GM12892 (cell line): ENCODE data around the gene EPS8L3.

ENCODE experiments used
- POLR2A ChIP-seq: IDR thresholded peaks from 2 replicates; pipeline ENCODE4 v1.6.1; 2011; ENCODE audit warnings: low read depth, low read length, control low read depth
- POLR2AphosphoS5 ChIP-seq: IDR thresholded peaks from 2 replicates; pipeline ENCODE4 v1.6.1; 2011; ENCODE audit warnings: low read depth, low read length, control low read depth

DNA sequence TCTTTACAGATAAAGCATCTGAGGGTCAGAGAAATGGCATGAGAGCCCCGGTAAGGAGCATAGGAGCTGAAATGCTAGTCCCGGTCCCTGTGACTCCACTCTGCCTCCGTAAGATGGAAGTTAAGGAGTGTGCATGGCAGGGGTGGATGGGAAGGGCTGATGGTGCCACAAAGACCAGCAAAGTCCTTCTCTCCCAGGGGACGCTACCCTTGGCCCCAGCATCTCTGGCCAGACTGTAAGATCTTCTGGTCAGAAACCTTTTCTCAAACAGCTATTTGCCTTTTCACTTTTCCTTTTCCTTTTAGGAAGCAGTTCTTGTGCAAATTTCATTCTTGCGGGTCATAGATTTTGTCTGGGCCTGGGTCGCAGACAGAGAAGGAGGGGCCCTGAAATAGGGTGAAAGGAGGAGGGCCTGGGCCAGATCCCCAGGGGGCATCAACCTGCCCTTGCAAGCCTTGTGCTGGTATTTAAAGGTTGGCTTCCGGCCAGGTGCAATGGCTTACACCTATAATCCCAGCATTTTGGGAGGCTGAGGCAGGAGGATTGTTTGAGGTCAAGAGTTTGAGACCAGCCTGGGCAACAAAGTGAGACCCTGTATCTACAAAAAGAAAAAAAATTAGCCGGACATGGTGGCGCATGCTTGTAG lies 14.4 kb upstream of the EPS8L3 start:
- TF ChIP-seq POLR2AphosphoS5 (no peak), POLR2A (no peak)
